Fibroblast of skin of left biceps (primary cell): Measurements from ENCODE around the gene TNRC6C.
A peak's percentile ranks its signal among the peaks of the same experiment; 100 is the strongest.

Source experiments
- DNase-seq, 2 experiments: peaks; one replicate each; pipeline ENCODE4 v3.0.0-alpha.2; 2013; ENCODE audit warnings: low read depth in 2 of 2

Gene TNRC6C

DNA sequence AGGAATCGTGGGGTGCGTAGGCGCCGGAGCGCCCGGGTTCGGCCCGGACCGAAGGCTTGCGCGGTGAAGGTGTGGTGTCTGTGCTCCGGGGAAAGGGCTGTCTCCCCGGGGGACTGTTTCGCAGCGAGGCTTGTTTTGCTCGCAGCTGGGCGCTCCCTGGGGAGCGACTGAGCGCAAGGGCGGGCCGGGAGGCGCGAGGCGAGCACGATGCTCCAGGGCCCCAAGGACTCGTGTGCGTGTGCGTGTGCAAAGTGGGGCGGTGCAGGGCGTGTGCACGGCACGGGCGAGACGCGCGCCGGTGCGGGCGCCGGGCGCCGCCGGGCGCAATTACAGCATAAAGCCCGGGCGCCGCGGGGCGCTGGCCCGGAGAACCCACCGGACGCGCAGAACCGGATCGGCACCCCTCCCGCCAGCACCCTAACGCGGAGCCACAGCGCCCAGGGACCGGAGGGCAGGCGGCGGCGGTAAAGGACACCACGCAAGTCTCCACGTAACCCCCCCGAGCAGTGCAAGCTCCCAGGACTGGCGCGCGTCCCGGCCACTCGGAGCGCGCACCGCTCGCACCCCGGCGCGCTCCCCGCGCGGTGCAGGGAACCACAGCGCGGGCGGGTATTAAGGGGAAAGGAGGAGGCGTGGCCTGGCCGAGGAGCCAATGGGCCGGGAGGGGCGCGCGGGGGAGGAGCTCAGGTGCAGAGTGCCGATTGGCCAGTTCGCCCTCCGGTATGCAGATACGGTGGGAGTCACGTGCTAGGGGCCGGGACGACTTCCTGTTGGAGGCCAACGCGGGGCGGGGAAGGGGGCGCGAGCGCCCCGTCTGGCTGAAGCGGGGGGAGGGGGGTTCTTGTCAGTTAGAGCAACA is at the start of gene TNRC6C:
TNRC6C (plus strand) TSS at position 847 of the 859 bp plus-strand sequence. CDS start 45,504 bp downstream, outside the sequence.
- peak; percentile 97 to 98 for DNase-seq

GRCh38 chr17:77909236-77909635 is 49.3 kb upstream of the TNRC6C start:
- no peak for DNase-seq

GRCh38 chr17:77909816-77910215 is 48.7 kb upstream of the TNRC6C start:
- DNase-seq, result no peak

DNA sequence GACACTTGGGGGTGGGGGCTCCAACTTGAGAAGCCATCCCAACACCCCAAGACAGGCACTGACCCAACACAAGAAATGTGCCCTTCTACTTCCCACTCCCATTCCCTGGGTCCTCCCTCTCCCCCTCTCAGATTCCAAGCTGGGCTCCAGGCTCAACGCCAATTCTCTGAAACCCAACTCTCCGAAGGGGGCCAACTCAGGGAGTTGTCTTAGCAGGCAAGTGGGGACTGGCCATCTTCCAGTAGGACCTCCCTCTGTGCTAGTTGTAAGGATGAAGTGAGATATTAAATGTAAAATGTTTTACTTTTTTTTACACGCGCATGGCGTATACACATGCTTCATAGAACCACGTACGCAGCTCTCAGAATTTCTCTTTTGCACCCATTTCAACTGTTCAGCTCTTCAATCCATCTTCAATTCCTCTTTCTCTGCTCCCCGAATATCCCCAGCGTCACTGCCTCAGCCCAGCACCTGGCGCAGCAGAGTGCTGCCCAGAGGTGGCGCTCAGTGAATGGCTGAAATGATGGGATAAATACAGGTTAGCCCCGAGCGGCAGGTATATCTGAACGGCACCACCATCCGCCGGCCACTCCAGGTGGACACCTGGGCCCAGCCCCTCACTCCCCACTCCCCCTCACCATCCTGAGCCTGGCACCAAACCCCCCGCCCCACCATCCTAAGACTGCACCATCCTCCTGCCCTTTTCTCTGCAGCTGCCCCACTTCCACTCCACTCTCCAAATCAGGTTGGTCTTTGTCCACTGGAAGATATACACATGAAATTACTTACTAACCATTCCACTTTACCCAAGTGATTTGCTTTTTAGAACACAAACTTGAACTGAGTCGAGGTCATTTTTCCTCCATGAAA is 43.9 kb upstream of the TNRC6C start:
- peak; percentile 3 to 6 for DNase-seq

- no peak for DNase-seq
Observed at GRCh38 chr17:77915594-77916021, 42.9 kb upstream of the TNRC6C start.

- no peak for DNase-seq
Observed at GRCh38 chr17:77916264-77916663, 42.2 kb upstream of the TNRC6C start.

DNA sequence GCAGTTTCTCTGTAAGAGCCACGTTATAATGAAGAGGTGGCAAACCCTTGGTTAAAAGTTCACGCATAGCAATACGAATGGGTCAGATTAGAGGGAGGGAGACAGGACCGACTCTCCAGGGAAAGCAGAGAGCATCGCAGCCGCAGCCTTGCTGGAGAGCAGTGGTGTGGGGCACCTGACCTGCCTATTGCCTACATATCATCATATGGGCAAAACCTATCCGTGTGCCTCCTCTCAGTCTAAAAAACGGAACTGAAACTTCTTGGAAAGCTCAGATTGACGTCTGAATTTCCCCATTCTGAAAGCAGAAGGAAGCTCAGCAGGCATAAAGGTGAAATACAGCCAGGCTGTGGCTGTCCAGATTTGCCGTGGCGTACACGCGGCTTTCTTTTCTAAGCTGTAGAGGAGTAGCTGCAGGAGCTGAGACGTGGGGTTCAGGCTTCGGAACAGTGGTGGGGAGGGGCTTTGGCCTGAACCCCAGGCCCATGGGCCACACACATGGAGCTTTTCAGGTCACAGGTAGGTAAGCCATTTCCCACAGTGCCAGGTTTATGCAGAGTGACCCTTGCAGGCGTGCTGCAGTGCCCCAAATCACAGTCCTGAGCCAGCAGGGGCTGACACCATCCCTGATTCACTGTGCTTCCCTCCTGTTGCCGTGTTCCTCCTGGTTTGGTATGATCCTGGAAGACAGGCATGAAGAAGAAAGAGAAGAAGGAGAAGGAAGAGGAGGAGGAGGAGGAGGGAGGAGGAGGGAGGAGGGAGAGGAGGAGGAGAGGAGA is 41.6 kb upstream of the TNRC6C start:
- no peak for DNase-seq

GRCh38 chr17:77919276-77919675 is 39.2 kb upstream of the TNRC6C start:
- no peak for DNase-seq

DNA sequence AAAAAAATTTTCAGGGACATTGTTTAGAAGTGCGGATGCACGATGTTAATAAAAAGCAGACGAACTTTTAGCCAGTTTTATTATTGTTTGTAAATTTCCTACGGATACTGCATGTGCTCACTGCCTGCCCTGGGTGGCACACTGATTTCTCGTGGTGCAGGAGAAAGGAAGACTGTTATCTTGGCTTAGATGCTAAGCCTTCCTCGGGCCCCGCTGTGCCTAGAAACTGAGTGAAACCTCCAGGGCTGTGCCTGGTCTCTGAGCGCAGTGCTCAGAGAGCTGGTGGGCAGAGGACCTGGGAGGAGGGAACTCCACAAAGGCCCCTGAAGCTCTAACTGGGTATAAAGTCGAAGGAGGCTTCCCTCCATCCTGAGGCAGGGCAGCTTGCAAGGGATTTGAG is 35.4 kb upstream of the TNRC6C start:
- DNase-seq, result no peak

DNA sequence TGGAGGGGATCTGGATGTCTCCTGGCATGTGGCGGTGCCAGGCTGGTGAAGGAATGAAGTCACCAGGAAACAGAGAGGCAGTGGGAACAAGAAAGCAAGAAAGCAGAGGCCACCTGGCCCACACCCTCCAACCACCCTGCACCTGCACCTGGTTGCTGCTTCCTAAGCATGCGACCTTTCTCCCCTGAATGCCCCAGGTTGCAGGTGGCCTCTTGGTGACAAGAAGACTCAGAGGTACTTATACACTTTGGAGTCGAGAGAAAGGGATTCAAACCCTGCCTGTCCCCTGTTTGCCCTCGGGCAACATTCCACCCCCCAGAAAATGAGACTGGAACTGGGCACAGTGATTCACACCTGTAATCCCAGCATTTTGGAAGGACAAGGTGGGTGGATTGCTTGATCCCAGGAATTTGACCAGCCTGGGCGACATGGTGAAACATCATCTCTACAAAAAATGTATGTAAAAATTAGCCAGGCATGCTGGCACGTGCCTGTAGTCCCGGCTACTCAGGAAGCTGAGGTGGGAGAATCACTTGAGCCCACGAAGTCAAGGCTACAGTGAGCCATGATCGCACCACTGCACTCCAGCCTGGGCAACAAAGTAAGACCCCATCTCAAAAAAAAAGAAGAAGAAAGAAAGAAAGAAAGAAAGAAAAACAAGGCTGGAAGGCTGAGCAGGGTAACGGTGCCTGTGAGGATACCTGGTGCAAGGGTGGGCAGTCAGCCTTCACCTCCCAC is 34.6 kb upstream of the TNRC6C start:
- DNase-seq, result no peak

DNA sequence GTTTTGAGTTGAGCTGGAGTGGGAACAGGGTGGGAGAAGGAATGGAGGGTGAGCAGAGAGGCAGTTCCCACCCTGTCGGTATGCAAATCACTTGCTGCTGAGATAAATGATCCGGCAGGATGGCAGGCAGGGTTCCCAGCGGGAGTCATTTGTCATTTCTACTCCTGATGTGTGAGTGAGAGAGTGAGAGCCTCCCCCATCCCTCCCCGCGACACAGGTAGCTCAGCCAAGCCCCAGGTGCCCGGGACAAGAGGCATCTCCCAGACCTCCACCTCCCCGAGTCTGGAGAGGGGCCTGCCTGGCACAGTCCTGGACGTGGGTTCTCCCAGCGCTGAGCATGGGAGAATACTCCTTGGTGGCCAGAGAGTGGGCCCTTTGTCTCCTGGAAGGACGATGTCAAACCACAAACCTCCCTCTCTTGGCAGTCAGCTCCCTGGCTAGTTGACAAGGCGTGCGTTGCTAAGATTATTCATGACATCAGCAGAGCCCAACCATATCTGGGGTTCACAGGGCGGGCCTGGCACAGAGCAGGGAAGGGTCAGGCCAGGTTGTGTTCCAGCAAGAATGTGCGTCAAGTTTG is 33.7 kb upstream of the TNRC6C start:
- DNase-seq, result no peak

DNA sequence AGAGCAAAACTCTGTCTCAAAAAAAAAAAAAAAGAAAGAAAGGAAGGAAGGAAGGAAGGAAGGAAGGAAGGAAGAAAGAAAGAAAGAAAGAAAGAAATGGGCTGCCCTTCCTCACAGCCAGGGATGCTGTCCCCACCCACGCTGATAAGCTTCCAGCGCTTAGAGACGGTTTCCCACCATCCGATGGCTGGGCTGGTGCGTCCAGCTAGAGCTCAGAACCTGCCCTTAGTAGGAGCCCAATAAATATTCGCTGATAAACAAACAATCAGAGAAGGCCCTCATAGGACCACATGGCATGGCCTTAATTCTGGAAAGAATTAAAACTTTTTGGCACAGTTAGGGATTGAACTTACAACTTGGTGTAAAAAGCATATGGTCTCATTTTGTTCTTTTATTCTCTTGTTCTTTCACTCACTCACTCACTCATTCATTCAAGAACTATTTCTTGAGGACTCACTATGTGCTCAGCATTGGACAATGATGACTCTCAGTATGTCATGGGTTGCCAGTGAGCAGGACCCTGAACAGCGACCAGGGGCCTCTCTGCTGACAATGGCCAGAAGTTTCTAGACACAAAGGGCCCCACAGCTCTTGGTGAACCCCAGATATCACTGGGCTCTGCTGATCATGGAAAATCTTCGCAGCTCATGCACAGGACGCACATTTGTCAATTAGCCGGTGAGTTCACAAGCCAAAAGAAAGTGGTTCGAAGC is 32.5 kb upstream of the TNRC6C start:
- DNase-seq, result no peak

GRCh38 chr17:77926981-77927380 is 31.5 kb upstream of the TNRC6C start:
- no peak for DNase-seq

- DNase-seq, result no peak
Observed at GRCh38 chr17:77927777-77928518, 30.6 kb upstream of the TNRC6C start.

- no peak for DNase-seq
Observed at GRCh38 chr17:77928519-77929179, 29.9 kb upstream of the TNRC6C start.

DNA sequence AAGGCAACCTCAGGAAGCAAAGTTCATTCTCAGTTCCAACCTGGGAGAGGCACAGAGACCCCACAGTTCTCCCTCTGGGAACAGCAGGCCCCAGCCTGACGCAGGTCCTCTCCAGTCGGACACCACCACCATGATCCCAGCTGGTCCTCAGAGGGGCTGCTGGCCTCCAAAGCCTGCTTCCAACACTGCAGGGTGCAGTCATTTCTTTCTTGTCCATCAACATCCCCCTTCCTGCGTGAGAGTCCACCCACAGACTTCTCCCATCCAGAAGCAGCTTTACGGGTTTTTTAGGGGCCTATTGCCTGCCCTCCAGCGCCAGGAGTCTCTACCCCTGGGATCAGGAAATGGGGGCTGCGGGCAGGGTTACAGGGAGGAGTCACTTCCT is 29.3 kb upstream of the TNRC6C start:
- DNase-seq, result no peak

DNA sequence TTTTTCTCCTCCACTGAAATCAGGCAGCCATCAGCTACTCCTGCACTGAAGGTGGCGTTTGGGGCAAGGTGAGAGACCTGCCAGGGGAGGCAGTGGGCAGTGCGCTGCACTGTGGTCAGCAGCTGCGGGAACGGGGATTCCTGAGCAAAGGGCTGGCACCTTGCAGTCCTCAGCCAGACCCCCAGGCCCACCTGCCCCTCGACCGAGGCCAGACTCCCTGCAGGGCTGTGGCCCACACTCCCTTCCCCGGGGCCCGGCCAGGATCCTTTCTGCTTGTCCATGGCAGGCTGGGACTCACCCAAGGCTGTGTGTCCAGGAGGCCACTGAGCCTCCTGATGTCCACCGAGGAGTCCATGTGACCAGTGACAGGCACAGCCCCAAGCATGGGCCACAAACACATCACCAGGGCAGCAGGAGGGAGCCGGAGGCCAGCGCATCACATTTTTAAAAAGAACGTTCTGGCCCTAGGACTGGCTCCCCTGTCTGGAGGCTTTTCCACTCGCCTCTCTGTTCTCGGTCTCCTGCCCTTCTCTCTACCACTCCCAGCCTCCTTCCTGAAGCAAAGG is 28.5 kb upstream of the TNRC6C start:
- DNase-seq, result no peak
